Non-pigmented ciliary epithelial cell (primary cell): ENCODE results near the gene FARP2.

ENCODE experiments used
- DNase-seq: peaks from one replicate; pipeline ENCODE4 v3.0.0-alpha.2; 2010; ENCODE audit warnings: low read depth

The FARP2 gene

DNA sequence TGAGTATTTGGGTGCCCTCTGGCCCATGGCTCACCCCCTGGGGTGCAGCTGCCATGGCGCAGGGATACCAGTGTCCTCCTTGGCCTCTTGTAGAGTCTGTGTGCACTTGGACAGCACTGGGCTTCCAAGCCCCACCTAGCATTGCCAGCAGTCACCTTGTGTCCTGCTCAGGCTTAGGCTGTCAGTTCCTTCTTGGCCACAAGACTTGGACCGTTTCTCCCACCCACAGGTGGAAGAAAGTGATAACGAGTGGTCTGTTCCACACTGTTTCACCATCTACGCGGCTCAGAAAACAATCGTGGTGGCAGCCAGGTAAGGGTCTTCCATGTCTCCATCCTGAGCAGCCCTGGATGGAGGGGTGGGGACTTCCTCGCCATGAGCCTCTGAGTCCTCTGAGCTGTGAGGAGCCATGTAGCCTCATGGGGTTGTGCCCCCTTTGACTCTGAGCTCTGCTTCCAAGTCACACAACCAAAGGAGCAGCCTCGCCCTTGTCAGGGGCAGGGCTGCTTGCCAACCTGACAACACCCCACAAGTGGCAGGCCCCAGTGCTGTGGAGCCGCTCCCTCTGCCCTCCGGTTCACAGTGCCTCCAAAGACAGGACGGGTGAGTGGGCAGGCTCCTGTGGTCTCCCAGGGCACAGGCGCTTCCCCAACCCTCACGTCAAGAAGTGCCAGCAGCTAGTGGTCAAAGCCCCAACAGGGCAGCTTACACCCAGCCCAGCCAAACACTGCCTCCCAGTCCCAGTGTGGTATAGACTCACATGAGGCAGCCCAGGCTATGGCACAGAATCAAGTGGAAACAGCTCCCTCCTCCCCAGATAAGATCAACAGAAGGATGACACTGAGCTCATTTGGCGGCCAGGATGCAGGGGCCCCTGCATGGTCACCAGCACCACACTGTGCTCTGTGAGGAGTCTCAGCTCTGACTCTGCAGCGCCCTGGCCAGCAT is 133.9 kb downstream of the FARP2 start:
- DNase-seq, result no peak

DNA sequence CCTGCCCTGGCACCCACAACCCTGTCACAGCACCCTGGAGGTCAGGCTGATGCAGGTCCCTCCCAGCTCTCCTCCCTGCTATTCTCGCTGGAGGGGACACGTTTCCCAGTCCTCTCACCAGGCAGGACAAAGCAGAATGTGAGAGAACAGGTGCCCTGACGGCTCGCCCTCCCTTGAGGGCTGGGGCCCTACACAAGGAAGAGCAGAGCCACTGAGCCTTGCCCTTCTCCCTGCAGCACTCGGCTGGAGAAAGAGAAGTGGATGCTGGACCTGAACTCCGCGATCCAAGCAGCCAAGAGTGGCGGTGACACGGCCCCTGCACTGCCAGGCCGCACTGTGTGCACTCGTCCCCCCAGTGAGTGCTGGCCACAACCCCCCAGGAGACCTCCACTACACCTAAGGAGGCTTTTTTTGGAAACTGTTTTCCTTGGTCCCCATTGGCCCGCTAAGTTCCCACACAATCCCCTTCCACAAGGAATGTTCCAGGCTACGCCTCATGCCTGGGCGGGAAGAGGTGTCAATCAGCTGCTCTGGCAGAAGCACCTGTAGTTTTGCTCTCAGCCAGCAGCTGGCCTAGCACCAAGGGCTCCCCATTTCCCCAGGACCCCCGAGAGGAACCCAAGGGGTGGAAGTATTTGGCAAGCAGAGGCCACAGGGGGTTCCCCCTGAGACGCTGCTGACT is 134.9 kb downstream of the FARP2 start:
- DNase-seq, result no peak

DNA sequence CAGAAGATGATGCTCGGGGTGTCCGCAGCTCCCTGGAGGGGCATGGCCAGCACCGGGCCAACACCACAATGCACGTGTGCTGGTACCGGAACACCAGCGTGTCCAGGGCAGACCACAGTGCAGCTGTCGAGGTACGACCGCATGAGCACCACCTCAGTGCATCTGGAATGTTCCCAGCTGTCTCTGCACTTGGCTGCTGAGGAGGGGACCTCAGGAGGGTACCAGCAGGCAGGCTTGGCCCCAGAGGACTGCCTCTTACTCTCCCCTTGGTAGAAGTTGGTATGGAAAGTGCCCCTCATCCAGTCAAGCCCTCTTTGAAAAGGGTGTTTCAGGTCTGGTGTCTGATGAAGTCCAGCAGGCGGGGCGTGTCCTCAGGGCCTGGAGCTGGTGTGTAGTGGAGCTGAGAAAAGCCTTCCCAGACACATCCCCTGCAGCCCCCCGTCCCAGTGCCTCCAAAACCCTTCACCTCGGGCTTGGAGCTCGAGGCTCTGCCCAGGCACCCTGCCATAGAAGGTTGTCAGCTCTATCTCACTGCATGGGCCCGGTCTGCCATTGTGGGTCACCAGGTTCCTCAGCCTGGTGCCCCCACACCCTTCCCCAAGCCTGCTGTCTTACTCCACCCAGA is 135.6 kb downstream of the FARP2 start:
- DNase-seq, result no peak

GRCh38 chr2:241492174-241492565 is 136.1 kb downstream of the FARP2 start:
- DNase-seq, result no peak

DNA sequence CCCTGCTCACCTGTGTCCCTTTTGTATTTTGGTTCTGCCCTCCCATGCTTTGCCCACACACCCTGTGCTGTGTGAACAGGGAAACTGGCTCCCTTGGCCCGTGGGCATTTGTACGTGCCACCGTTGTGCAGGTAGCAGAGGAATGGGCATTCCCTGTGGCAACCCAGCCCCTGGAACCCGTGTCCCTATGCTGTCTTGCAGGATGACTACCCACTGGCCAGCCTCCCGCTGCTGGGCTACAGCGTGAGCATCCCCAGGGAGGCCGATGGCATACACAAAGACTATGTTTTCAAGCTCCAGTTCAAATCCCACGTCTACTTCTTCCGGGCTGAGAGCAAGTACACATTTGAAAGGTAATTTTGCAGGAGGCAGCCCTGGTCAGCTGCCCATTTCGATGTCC is 137.0 kb downstream of the FARP2 start:
- no peak for DNase-seq

DNA sequence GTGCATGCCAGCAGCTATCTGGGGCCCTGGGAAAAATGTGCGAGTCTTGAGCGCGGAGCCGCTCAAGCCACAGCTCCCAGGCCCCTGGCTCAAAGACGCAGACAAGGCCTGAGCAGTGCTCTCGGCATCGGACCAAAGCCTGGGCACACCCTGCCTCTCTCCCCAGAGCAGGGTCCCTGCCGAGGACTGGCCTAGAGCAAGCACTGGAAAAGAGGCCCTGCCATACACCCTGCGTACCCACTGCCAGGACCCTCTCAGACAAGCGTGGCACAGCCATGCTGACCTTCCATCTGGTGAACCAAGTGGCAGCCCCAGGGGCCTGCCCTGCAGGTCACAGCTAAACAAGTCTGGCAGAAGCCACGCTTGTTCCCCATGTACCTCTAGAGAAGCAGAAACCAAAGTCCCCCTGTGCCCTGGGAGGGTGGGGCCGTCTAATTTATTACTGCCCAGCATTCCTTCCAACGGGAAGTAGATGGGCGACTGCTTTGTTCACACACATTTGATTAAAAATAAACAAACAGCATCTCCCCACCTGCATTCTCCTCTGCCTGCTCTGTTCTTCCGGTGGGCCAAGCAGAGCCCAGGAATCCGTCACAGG is 138.3 kb downstream of the FARP2 start:
- DNase-seq, result no peak

- no peak for DNase-seq
These were observed 139.3 kb downstream of the FARP2 start for GRCh38 chr2:241495172-241496002.

DNA sequence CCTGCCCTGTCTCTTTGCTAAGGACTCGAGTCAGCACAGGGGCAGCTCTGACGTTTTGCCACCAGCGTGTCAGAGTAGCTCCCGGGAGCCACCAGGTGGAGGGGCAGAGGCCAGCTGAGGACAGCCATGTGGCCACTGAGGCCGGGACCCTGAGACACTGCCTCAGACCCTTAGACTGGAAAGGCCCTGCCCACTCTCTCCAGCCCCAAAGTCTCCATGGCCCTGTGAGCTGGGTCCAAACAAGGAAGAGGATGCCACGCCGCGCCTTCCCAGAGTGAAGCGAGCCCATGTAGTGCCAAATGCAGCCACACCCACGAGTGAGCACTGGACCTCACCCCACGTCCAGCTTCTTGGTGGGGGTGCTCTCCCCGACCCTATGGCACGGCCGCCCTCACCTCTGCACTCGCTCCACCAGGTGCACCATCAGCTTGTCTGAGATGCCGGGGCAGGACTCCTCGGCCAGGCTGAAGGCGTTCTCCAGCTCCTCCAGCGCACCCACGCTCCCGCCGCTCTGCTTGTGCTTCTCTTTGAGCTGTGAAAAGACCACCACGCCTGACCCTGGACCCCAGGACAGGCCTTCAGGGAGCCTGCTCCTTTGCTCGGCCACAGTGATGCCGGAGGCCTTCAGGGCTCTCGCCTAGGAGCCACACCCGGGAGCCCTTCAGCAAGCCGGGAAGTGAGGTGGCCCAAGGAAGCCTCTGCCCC is 140.1 kb downstream of the FARP2 start:
- DNase-seq, result no peak

GRCh38 chr2:241496904-241497877 is 141.1 kb downstream of the FARP2 start:
- DNase-seq, result no peak

- DNase-seq, result no peak
These were observed 142.3 kb downstream of the FARP2 start for GRCh38 chr2:241498115-241499070.

DNA sequence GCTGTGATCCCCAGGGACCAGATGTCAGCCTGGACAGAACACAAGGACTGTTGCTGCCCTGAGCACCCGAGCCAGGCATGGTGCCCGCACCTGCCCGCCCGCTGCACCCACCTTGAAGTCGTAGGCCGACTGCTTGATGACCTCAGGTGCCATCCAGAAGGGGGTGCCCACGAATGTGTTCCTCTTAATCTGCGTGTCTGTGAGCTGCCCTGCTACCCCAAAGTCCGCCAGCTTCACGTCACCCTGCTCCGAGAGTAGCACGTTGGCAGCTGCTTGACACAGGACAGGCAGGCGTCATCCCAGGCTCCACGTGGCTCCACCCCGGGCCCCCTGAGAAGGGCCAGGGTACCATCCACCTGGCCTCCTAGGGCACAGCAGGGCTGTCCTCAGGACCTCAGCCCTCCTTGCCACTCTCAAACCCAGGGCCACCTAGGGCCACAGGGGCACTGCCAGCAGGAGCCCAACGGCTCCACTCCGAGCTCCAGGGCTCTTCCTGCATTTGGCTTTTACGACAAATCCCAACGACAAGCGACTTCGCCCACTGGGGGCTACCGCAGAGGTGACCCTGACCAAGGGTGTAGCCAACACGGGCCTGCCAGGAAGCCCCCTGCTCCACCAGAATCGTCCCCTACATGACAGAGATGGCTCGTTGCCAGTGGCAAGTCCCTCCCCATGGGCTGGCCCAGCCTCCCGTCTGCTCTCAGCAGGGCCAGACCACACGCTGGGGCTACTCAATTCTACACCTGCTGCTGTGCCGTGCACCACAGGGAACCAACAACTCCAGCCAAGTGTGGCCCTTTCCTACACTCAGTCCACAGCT is 143.3 kb downstream of the FARP2 start:
- no peak for DNase-seq

GRCh38 chr2:241500016-241500415 is 143.9 kb downstream of the FARP2 start:
- no peak for DNase-seq

DNA sequence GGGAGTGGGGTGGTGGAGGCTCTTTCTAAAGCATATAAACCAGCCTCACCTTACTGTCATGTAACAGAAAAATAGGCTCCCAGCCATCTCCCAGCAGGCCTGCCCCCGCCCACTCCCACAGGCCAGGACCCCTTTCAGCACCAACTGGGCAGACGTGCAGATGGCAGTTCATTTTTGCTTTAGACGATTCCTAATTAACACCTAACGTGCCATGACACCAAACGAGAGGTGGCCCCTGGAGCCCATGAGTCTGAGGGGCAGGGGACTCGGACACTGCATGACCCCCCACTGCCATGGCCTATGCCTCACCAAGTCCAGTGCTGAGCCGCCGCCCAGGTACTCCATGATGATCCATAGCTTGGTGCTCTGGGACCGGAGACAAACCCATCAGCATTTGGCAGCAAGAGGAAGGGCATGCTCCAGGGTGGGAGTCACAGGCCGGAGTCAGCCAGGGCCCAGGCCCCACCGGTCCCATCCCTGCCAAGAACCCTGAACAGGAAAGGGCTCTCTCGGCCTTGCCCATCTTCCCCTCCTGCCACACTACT is 144.4 kb downstream of the FARP2 start:
- DNase-seq, result no peak

- DNase-seq, result no peak
These were observed 145.0 kb downstream of the FARP2 start for GRCh38 chr2:241501099-241501541.

DNA sequence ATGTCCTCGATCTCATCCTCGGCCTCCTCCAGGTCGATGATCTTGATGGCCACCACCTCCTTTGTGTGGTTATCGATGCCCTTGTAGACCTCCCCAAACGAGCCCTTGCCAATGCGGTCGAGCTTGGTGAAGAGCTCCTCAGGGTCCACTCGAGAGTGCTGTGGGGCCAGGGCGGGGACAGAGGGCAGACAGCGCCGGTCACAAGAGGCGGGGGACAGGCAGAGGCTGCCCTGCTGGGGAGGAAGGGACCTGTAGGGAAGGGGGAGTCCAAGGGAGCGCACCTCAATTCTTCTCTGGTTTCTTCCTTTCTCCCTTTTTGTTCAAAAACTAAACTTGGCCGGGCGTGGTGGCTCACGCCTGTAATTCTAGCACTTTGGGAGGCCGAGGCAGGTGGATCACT is 145.5 kb downstream of the FARP2 start:
- no peak for DNase-seq

- no peak for DNase-seq
These were observed 146.2 kb downstream of the FARP2 start for GRCh38 chr2:241502281-241502680.

GRCh38 chr2:241503776-241504392 is 147.8 kb downstream of the FARP2 start:
- no peak for DNase-seq
